NCI-H2196 treated with DMSO at 0.1 percent for 48 hours (cell line): ENCODE measurements around the gene ABCC12.

ENCODE experiments used
- DNase-seq: peaks from one replicate; lab custom pipeline; 2025; ENCODE audit not compliant: unreplicated experiment; lab: John Stamatoyannopoulos, UW

ABCC12 gene

DNA sequence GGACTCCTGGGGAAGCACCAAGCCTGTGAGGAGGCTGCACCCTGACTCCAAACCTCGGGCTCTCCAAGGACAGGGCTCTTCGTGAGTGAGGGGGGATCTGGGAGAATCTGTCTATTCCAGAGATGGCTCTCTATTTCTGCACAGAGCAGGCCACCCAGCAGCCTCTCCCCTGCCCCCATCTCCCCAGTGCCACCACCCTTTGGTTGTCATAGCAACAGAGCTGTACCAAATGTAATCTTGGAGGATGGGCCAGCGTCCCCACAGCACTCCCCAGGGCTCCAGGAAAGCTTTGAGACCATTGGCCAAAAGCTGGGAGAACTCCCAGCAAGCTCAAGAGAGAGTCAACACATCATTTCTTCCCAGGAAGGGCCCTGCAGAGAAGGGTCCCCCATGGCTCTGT, 49.3 kb downstream of the ABCC12 start:
- DNase-seq = no peak
